Neural cell (in vitro differentiated cells): ENCODE data around the gene LRIG1.

ENCODE experiments used
- CTCF ChIP-seq: fragments of 450-650 bp; IDR thresholded peaks from 2 replicates; pipeline ENCODE4 v1.5.1; 2014; ENCODE audit warnings: antibody characterized with exemption, mild to moderate bottlenecking, moderate library complexity; ENCODE audit not compliant: poor library complexity, severe bottlenecking
- EP300 ChIP-seq: fragments of 450-650 bp; conservative IDR thresholded peaks from 2 replicates; pipeline ENCODE4 v1.6.1; 2014; ENCODE audit warnings: antibody characterized with exemption, mild to moderate bottlenecking, moderate library complexity; ENCODE audit not compliant: poor library complexity, severe bottlenecking
- EZH2 ChIP-seq: fragments of 200-600, 300-800 bp; shearing (Covaris generic), sonication (generic); IDR thresholded peaks from 2 replicates; pipeline ENCODE4 v1.6.1; 2014; ENCODE audit warnings: antibody characterized with exemption, low read length, borderline replicate concordance, mild to moderate bottlenecking; ENCODE audit not compliant: insufficient read depth, poor library complexity, severe bottlenecking
- MXI1 ChIP-seq: fragments of 450-650 bp; conservative IDR thresholded peaks from 2 replicates; pipeline ENCODE4 v1.6.1; 2014; ENCODE audit warnings: antibody characterized with exemption, mild to moderate bottlenecking; ENCODE audit not compliant: poor library complexity, severe bottlenecking
- POLR2AphosphoS5 ChIP-seq: IDR thresholded peaks from 2 replicates; pipeline ENCODE4 v1.6.1; 2012
- RAD21 ChIP-seq: fragments of 450-650 bp; conservative IDR thresholded peaks from 2 replicates; pipeline ENCODE4 v1.6.1; 2014; ENCODE audit warnings: antibody characterized with exemption, mild to moderate bottlenecking, moderate library complexity
- REST ChIP-seq: IDR thresholded peaks from 2 replicates; pipeline ENCODE4 v1.6.1; 2012; ENCODE audit warnings: borderline replicate concordance
- SMC3 ChIP-seq: fragments of 450-650 bp; conservative IDR thresholded peaks from 2 replicates; pipeline ENCODE4 v1.6.1; 2014; ENCODE audit warnings: antibody characterized with exemption, mild to moderate bottlenecking, moderate library complexity; ENCODE audit not compliant: poor library complexity
- TAF1 ChIP-seq: IDR thresholded peaks from 2 replicates; pipeline ENCODE4 v1.6.1; 2012; ENCODE audit warnings: low read depth

GRCh38 chr3:66435989-66436388 lies 64.8 kb downstream of the LRIG1 start:
- TF ChIP-seq EZH2: no peak
- TF ChIP-seq CTCF: no peak
- no peak for TF ChIP-seq TAF1
- TF ChIP-seq SMC3: no peak
- no peak for TF ChIP-seq POLR2AphosphoS5
- TF ChIP-seq MXI1: no peak
- no peak for TF ChIP-seq EP300
- no peak for TF ChIP-seq REST
- no peak for TF ChIP-seq RAD21
